HEK293T (cell line): Measurements from ENCODE around the gene PCSK5.

Source experiments
- CTCF ChIA-PET: fragments of 350-600 bp; formaldehyde crosslinking; extraction: SDS; loops from one replicate; lab custom pipeline; 2021; ENCODE audit warnings: antibody characterized with exemption, inconsistent platforms; lab: Yijun Ruan, JAX
- POLR2A ChIA-PET: fragments of 350-600 bp; formaldehyde crosslinking; extraction: SDS; loops from one replicate; lab custom pipeline; 2020; ENCODE audit warnings: antibody characterized with exemption, inconsistent platforms; lab: Yijun Ruan, JAX
- DNase-seq: peaks from one replicate; pipeline ENCODE4 v3.0.0; 2012; ENCODE audit warnings: mixed read lengths; ENCODE audit errors: extremely low spot score
- ARNT ChIP-seq: fragments of 450-650 bp; IDR thresholded peaks from 2 replicates; pipeline ENCODE4 v1.6.1; 2017; ENCODE audit warnings: mild to moderate bottlenecking
- BHLHE40 ChIP-seq: fragments of 450-650 bp; IDR thresholded peaks from 2 replicates; pipeline ENCODE4 v1.6.1; 2016; ENCODE audit warnings: mild to moderate bottlenecking, moderate library complexity, borderline replicate concordance
- CTBP1 ChIP-seq: fragments of 450-650 bp; IDR thresholded peaks from 2 replicates; pipeline ENCODE4 v1.6.1; 2016; ENCODE audit warnings: borderline replicate concordance
- ELF4 ChIP-seq: fragments of 450-650 bp; IDR thresholded peaks from 2 replicates; pipeline ENCODE4 v1.6.1; 2017; ENCODE audit warnings: antibody characterized with exemption
- FOXA1 ChIP-seq: fragments of 450-650 bp; IDR thresholded peaks from 2 replicates; pipeline ENCODE4 v1.6.1; 2016; ENCODE audit warnings: mild to moderate bottlenecking
- FOXK2 ChIP-seq: fragments of 450-650 bp; IDR thresholded peaks from 2 replicates; pipeline ENCODE4 v1.6.1; 2016; ENCODE audit warnings: mild to moderate bottlenecking
- FOXM1 ChIP-seq: fragments of 450-650 bp; IDR thresholded peaks from 2 replicates; pipeline ENCODE4 v1.6.1; 2017; ENCODE audit warnings: mild to moderate bottlenecking, borderline replicate concordance
- HDGF ChIP-seq: fragments of 450-650 bp; IDR thresholded peaks from 2 replicates; pipeline ENCODE4 v1.6.1; 2017; ENCODE audit warnings: antibody characterized with exemption, borderline replicate concordance
- L3MBTL2 ChIP-seq: fragments of 450-650 bp; conservative IDR thresholded peaks from 2 replicates; pipeline ENCODE4 v1.6.1; 2016; ENCODE audit warnings: mild to moderate bottlenecking
- LEF1 ChIP-seq: fragments of 450-650 bp; IDR thresholded peaks from 2 replicates; pipeline ENCODE4 v1.6.1; 2017; ENCODE audit warnings: mild to moderate bottlenecking, borderline replicate concordance
- NFRKB ChIP-seq: fragments of 450-650 bp; IDR thresholded peaks from 2 replicates; pipeline ENCODE4 v1.6.1; 2016; ENCODE audit warnings: mild to moderate bottlenecking, moderate library complexity
- PKNOX1 ChIP-seq: fragments of 450-650 bp; IDR thresholded peaks from 2 replicates; pipeline ENCODE4 v1.6.1; 2016
- SP1 ChIP-seq: fragments of 450-650 bp; IDR thresholded peaks from 2 replicates; pipeline ENCODE4 v1.6.1; 2017
- SUZ12 ChIP-seq: fragments of 450-650 bp; IDR thresholded peaks from 2 replicates; pipeline ENCODE4 v1.6.1; 2016; ENCODE audit warnings: mild to moderate bottlenecking
- TARDBP ChIP-seq: fragments of 450-650 bp; IDR thresholded peaks from 2 replicates; pipeline ENCODE4 v1.6.1; 2016
- ZNF384 ChIP-seq: fragments of 450-650 bp; IDR thresholded peaks from 2 replicates; pipeline ENCODE4 v1.6.1; 2016

The PCSK5 gene

GRCh38 chr9:75965231-75965630 lies 74.8 kb downstream of the PCSK5 start:
- DNase-seq, result no peak
- ChIA-PET CTCF (no interaction called here), POLR2A (no interaction called here)
- TF ChIP-seq ELF4, result no peak
- no peak for TF ChIP-seq PKNOX1
- no peak for TF ChIP-seq CTBP1
- TF ChIP-seq NFRKB, result no peak
- TF ChIP-seq L3MBTL2, result no peak

- DNase-seq, result no peak
- ChIA-PET CTCF (no interaction called here), POLR2A (no interaction called here)
- no peak for TF ChIP-seq ELF4
- no peak for TF ChIP-seq CTBP1
- TF ChIP-seq FOXM1, result no peak
- no peak for TF ChIP-seq NFRKB
- TF ChIP-seq ZNF384, result no peak
- no peak for TF ChIP-seq SUZ12
Observed at GRCh38 chr9:75967556-75967955, 77.1 kb downstream of the PCSK5 start.

- CTCF ChIA-PET, result no interaction called here
- no peak for DNase-seq
- POLR2A ChIA-PET, result no interaction called here
- TF ChIP-seq TARDBP, result no peak
- no peak for TF ChIP-seq FOXA1
- no peak for TF ChIP-seq ARNT
- no peak for TF ChIP-seq HDGF
- TF ChIP-seq ZNF384, result no peak
- no peak for TF ChIP-seq ELF4
- TF ChIP-seq PKNOX1, result no peak
- TF ChIP-seq L3MBTL2, result no peak
- TF ChIP-seq LEF1, result no peak
- no peak for TF ChIP-seq SP1
- no peak for TF ChIP-seq NFRKB
- no peak for TF ChIP-seq BHLHE40
Observed at GRCh38 chr9:75974016-75974766, 83.7 kb downstream of the PCSK5 start.

GRCh38 chr9:75975071-75975470 lies 84.6 kb downstream of the PCSK5 start:
- POLR2A ChIA-PET, result no interaction called here
- TF ChIP-seq ARNT, result no peak
- no peak for TF ChIP-seq ZNF384
- TF ChIP-seq SP1, result no peak
- TF ChIP-seq ELF4, result no peak
- TF ChIP-seq L3MBTL2, result no peak
- no peak for TF ChIP-seq FOXA1
- TF ChIP-seq NFRKB, result no peak
- no peak for TF ChIP-seq FOXK2
- no peak for TF ChIP-seq HDGF
- no peak for TF ChIP-seq CTBP1
- DNase-seq, result no peak
- CTCF ChIA-PET, result no interaction called here

GRCh38 chr9:75976549-75976948 lies 86.1 kb downstream of the PCSK5 start:
- no peak for TF ChIP-seq NFRKB
- no peak for TF ChIP-seq ZNF384
- no peak for TF ChIP-seq CTBP1
- no peak for TF ChIP-seq ARNT
- no peak for TF ChIP-seq TARDBP
- TF ChIP-seq L3MBTL2, result no peak
- CTCF ChIA-PET, result no interaction called here
- DNase-seq, result no peak
- POLR2A ChIA-PET, result no interaction called here

- ChIA-PET POLR2A (no interaction called here), CTCF (interaction anchor here (0.6 to 1.1 kb wide), 2 partner anchors 11 to 196 kb away, joined by 3 to 4 read pairs; no protein-coding TSS in a partner anchor)
- TF ChIP-seq FOXM1, result no peak
- TF ChIP-seq PKNOX1, result no peak
- no peak for TF ChIP-seq L3MBTL2
- no peak for TF ChIP-seq ARNT
- TF ChIP-seq FOXA1, result no peak
- no peak for TF ChIP-seq FOXK2
- TF ChIP-seq SUZ12, result no peak
- TF ChIP-seq ELF4, result no peak
- TF ChIP-seq TARDBP, result no peak
- no peak for TF ChIP-seq SP1
- TF ChIP-seq ZNF384, result no peak
- DNase-seq, result peak; percentile 34
Observed at GRCh38 chr9:75979362-75979761, 88.9 kb downstream of the PCSK5 start.

GRCh38 chr9:75983319-75984045 lies 93.0 kb downstream of the PCSK5 start:
- no peak for DNase-seq
- CTCF ChIA-PET, result no interaction called here
- POLR2A ChIA-PET, result no interaction called here
- no peak for TF ChIP-seq TARDBP
- TF ChIP-seq NFRKB, result no peak
- no peak for TF ChIP-seq FOXK2
- no peak for TF ChIP-seq FOXM1
- TF ChIP-seq CTBP1, result no peak
- no peak for TF ChIP-seq BHLHE40
- TF ChIP-seq L3MBTL2, result no peak
- no peak for TF ChIP-seq PKNOX1
- no peak for TF ChIP-seq SP1
- no peak for TF ChIP-seq ARNT
- TF ChIP-seq ZNF384, result no peak
- no peak for TF ChIP-seq LEF1
- TF ChIP-seq ELF4, result no peak
- no peak for TF ChIP-seq HDGF
- no peak for TF ChIP-seq FOXA1
- TF ChIP-seq SUZ12, result no peak
